ENCODE data around the gene DIO3.
"Not testable (repeated sequence)": the region's sequence is repeated elsewhere in the genome, so short reads cannot be mapped to it uniquely, and the experiment has no call there.

Gene DIO3

GRCh38 chr14:101542391-101542790, 18.9 kb upstream of the DIO3 start:
- no peak for DNase-seq (ENCODE audit: low read depth)

DNA sequence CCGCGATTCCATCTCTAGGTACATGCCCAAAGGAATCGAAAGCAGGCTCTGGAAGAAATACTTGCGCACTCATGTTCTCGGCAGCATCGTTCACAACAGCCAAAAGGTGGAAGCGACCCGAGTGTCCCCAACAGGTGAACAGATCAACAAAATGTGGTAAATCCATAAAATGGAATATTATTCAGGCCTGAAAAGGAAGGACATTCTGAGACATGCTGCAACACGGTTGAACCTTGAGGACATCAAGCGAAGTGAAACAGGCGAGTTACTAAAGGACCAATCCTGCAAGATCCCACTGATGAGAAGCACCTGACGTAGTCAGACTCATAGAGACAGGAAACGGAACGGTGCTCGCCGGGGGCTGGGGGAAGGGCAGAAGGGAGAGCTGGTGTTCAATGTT, 17.5 kb upstream of the DIO3 start:
- DNase-seq (ENCODE audit: low read depth) = no peak

GRCh38 chr14:101544550-101544949, 16.7 kb upstream of the DIO3 start:
- DNase-seq (ENCODE audit: low read depth) = no peak

DNA sequence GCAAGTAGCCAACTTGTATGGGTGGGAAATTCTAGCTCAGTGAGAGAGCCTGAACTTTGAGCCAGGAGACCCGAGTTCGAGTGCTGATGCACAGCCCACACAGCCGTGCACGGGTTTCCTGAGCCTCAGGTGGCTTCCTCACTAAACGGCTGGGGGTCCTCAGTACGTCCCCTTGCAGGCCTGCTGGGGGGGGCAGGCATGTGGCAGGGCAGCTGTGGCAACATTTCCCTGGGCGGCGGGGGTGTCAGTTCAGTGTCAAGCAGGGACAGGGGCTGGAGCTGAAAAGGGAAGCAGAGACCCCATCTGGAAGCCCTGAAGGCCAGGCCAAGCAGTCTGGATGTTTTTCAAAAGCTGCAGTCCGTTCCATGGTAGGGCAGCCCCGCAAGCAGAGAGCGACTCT, 14.6 kb upstream of the DIO3 start:
- no peak for DNase-seq (ENCODE audit: low read depth)

DNA sequence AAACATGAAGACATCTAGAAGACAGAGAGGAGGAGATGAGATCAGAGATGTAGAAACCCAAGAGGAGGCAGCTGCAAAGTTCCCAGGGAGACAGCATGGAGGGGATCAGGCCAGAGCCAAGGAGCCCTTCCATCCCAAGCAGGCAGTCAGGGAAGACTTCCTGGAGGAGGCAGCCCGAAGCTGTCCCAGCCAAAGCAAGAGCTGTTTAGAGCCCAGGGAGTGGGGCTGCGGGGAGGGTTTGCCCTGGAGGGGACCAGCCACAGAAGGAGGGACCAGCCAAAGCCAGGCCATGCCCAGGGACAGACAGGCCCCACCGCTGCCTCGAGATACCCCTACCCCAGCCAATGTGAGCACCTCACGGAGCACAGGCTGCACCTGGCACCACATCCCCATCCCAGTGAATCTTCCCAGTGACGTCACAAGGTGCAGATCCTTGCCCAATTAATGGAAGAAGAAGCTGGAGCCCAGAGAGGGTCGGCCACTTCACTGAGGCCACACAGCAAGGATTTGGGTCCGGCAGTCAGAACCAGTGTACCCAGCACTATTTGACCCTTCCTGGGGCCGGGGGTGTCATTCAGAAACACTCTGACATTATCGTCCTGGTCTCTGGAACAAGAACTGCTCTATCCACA, 14.1 kb upstream of the DIO3 start:
- no peak for DNase-seq (ENCODE audit: low read depth)

- DNase-seq (ENCODE audit: low read depth) = no peak
Measured at GRCh38 chr14:101547961-101548669, 13.2 kb upstream of the DIO3 start.

- no peak for DNase-seq (ENCODE audit: low read depth)
Measured at GRCh38 chr14:101548710-101549109, 12.6 kb upstream of the DIO3 start.

- DNase-seq (ENCODE audit: low read depth) = no peak
Measured at GRCh38 chr14:101549154-101549553, 12.1 kb upstream of the DIO3 start.

DNA sequence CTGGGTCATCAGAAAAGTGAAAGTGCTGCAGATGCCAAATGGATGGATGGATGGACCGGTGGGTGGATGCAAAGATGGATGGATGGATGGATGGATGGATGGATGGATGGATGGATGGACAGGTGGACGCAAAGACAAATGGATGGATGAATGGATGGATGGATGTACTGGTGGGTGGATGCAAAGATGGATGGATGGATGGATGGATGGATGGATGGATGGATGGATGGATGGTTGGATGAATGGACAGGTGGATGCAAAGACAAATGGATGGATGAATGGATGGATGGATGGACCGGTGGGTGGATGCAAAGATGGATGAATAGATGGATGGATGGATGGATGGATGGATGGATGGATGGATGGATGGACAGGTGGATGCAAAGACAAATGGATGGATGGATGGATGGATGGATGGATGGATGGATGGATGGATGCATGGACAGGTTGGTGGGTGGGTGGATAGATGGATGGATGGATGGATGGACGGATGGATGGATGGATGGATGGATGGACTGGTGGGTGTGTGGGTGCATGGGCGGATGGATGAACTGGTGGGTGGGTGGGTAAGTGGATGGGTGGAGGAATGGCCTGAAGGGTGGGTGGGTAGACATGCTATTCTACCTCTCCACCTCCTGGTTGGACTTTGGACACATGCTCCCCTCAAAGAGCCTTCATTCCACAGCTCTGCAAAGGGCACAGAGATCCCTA, 10.9 kb upstream of the DIO3 start:
- not testable (repeated sequence) for DNase-seq (ENCODE audit: low read depth)

DNA sequence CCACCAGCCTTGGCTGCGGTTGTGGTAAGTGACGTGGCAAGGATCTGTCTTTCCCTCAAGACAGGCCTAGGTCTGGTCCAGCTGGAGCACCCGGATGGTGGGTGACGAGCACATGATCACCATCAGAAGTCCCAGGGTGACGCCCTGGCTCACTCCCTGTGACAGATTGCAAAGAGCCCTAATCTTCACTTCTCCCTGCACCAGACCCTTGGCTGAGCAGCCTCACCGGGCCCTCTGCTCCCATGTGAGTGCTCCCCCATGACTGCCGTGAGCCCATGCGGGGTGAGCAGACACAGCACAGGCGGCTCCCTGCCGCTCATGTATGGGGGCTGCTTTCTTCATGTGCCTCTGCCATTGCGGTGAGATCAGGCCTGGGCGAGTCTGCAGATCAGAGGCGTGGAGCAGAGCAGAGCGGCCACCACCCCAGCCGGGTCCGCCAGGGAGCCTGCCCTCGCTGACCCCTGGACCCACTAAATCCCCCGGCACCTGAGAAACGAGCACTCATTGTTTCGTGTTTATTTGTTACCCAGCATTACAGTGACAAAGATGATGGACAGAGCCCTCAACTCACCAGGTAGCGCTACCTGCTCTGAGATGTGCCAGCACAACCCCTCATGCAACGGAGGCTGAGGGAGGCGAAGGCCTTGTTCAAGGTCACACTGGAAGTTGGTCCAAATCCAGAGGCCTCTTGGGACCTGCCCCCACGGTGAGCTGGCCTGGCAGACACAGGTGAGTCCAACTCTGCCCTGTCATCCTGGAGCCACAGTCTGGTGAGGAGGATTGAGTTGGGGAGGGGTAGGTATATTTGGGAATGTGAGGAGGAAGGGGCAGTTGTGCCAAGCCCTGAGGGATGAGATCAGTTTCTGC, 9.3 kb upstream of the DIO3 start:
- DNase-seq (ENCODE audit: low read depth) = no peak

DNA sequence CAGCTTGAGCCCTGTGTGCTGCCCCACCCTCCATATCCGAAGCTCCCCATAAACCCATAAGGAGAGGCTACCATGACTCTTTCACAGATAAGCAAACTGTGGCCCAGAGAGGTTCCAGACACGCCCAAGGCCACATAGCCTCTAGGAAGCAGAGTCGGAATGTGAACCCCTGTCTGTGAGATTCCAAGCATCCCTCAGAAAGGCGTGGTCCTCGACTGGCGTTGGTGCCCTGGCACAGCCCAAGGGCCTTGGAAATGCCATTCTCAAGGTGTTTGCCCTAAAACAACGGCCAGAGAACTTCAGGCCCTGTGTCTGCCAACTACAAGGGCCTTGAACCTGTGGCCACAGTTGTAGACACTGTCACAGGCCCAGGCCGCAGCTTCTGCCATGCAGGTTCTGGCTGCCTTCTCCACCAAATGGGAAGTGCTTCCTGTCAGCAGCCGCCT, 8.5 kb upstream of the DIO3 start:
- no peak for DNase-seq (ENCODE audit: low read depth)

- no peak for DNase-seq (ENCODE audit: low read depth)
Measured at GRCh38 chr14:101553393-101553792, 7.9 kb upstream of the DIO3 start.

DNA sequence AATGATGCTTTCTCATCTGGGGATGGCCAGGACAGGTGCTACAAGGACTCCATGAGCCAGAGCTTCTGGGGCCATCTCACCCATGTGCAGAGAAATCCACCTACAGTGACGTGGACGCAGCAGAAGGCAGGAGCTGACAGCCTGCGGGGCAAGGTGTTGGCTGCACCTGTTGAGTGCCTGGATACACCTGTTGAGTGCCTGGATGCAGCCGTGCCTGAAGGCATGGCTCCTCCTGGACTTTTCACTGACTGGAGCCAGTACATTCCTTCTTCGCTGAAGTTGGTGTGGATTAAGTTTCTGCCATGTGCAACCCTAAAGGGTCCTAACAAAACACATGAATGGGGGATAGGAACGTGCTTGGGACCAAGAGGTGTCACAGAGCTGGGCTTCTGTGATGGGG, 7.4 kb upstream of the DIO3 start:
- no peak for DNase-seq (ENCODE audit: low read depth)

DNA sequence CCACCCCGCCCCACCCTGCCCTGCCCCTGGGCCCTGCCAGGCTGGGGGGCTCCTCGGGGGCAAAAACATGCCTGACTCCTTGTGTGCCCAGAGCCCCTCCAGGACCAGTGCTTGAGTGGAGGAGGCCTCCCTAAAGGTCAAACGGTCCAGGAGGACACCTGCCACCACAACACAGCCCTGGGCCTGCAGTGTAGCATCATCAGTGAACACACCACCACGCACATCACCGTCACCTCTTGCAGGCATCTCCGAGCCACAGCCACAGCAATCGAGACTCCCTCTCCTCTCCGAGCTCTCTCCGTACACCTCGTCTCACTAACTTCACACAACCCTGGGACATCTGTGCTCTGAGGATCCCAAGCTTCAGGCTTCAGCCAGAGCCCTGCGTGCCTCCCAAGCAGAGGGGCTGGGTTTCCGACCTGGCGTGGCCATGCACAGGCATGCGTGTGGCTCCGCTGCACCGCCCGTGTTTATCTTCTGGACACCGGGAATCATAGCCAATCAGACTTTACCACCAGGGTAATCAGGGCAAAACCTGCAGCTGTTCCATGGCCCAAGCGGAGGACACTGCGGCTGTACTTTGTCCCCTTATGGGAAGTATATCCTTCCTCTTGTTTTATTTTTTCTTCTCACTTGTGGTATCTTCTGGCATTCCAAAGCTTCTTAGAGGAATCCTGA, 6.2 kb upstream of the DIO3 start:
- no peak for DNase-seq (ENCODE audit: low read depth)

- DNase-seq (ENCODE audit: low read depth) = not testable (repeated sequence)
Measured at GRCh38 chr14:101555669-101556043, 5.6 kb upstream of the DIO3 start.

DNA sequence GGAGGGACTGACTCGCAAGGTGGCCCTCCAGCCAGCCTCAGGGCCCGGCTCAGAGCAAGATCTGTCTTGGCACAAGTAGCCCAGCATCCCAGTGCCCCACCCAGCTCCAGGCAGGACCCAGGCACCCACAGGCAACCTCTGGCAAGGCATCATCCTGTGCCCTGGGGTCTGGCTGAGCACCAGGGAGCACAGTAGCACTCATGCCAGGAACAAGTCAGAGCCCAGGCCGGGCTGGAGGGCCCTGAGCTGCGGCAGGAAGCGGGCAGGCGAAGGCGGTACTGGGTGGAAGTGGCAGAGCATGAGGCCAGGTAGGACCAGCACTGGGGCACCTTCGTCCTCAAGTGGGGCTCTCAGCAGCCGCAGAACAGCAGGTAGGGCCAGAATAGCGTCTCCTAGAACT, 5.2 kb upstream of the DIO3 start:
- DNase-seq (ENCODE audit: low read depth) = no peak

DNA sequence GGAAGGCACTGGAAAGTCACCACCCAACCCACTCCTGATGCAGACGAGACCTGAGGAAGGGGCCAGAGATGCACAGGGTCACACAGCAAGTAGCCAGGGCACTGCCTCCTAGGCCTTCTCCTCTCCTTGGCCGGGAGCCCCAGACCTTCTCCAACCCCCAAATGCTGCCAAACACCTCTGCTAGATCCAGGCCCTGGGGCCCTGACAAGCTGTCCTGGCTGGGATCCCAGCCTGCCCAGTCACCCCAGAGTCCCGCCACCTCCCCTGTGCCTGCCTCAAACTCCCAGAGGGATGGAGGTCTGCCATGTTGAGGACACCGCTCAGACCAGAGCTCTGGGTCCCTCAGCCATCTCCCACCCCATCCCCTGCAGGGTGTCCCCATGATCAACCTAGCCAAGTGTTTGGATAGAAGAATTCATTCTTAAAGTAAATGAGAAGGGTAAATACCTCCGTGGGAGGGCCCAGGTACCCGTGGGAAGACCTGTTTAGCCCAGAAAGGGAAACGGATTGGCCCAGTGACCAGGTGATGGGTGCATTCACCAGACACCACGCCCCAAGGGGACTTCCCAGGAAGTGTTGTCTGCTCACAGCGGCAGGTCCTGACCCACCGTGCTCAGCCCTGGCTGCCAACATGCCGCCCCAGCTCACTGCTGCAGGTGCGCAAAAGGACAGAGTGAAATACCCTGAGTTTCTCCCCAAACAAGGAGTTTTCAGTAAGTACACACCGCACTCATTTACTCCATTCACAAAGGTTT, 4.6 kb upstream of the DIO3 start:
- no peak for DNase-seq (ENCODE audit: low read depth)

GRCh38 chr14:101557321-101557695, 4.0 kb upstream of the DIO3 start:
- no peak for DNase-seq (ENCODE audit: low read depth)

- no peak for DNase-seq (ENCODE audit: low read depth)
Measured at GRCh38 chr14:101557811-101558738, 3.2 kb upstream of the DIO3 start.

DNA sequence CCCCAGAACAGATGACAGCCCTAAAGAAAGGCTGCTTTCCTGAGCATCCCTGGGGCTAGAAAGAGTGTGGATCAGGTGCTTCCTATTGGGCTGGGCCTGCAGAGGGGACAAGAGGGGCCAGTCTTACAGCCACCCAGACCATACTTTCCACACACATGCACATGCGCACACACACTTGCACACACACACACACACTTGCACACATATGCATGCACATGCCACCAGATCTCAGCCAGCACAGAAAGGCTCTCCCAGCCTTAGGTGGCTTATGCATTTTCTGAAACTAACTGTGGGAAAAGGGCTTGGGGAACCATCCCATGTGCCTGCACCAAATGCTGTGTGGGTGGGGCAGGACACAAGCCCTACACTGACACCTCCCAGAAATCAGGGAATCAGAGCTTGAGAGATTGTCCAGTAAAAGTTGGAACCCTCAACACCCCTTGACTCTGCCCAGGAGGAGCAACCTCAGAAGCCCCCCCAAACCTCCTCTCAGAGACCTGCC, 2.5 kb upstream of the DIO3 start:
- no peak for DNase-seq (ENCODE audit: low read depth)
